Measurements from ENCODE around the gene SCUBE2.

Gene SCUBE2

GRCh38 chr11:9069256-9069655 is 22.1 kb downstream of the SCUBE2 start:
- H3K9ac ChIP-seq (ENCODE audit: low read length): no peak overlapping the region
- no peaks in the 10 kb centered on the region for H4K20me1 ChIP-seq (ENCODE audit: low read depth, low read length)
- H3K9me3 ChIP-seq (ENCODE audit: insufficient read depth, low read length): no peaks in the 10 kb centered on the region
- H3K9me2 ChIP-seq (replicated peaks; ENCODE audit: insufficient read depth, low read length): no peaks in the 10 kb centered on the region
- H3K27ac ChIP-seq (ENCODE audit: low read depth, low read length): no peak overlapping the region
- H3K27me3 ChIP-seq (ENCODE audit: low read length): no peaks in the 10 kb centered on the region
- H3K36me3 ChIP-seq (ENCODE audit: low read length): no peaks in the 10 kb centered on the region
- no peaks in the 10 kb centered on the region for H3F3A ChIP-seq (ENCODE audit: insufficient read depth)
- no peak overlapping the region for H3K4me2 ChIP-seq (ENCODE audit: low read depth, low read length, poor library complexity, severe bottlenecking)
- H3K4me3 ChIP-seq (ENCODE audit: insufficient read depth, low read length, poor library complexity, severe bottlenecking): no peak overlapping the region
- no peak overlapping the region for H2AFZ ChIP-seq (ENCODE audit: low read depth, low read length, severe bottlenecking)
- no peaks in the 10 kb centered on the region for H3K79me2 ChIP-seq (ENCODE audit: insufficient read depth, low read length)
- TF ChIP-seq EZH2phosphoT487 (conservative IDR thresholded peaks at IDR 0.05; ENCODE audit: low read length) (no peak), CTCF (IDR thresholded peaks at IDR 0.05; ENCODE audit: insufficient read depth, low read length, poor library complexity, severe bottlenecking) (no peak)

GRCh38 chr11:9066433-9066925 is 24.9 kb downstream of the SCUBE2 start:
- Histone ChIP-seq H2AFZ (ENCODE audit: low read depth, low read length, severe bottlenecking) (no peak overlapping the region), H3K4me2 (ENCODE audit: low read depth, low read length, poor library complexity, severe bottlenecking) (no peak overlapping the region), H4K20me1 (ENCODE audit: low read depth, low read length) (no peaks in the 10 kb centered on the region), H3K36me3 (ENCODE audit: low read length) (no peaks in the 10 kb centered on the region), H3K9ac (ENCODE audit: low read length) (no peak overlapping the region), H3K79me2 (ENCODE audit: insufficient read depth, low read length) (no peaks in the 10 kb centered on the region), H3F3A (ENCODE audit: insufficient read depth) (no peaks in the 10 kb centered on the region), H3K9me2 (replicated peaks; ENCODE audit: insufficient read depth, low read length) (no peaks in the 10 kb centered on the region), H3K27ac (ENCODE audit: low read depth, low read length) (no peak overlapping the region), H3K4me3 (ENCODE audit: insufficient read depth, low read length, poor library complexity, severe bottlenecking) (no peak overlapping the region), H3K9me3 (ENCODE audit: insufficient read depth, low read length) (no peaks in the 10 kb centered on the region), H3K27me3 (ENCODE audit: low read length) (no peaks in the 10 kb centered on the region)
- TF ChIP-seq EZH2phosphoT487 (conservative IDR thresholded peaks at IDR 0.05; ENCODE audit: low read length): no peak
- no peak for TF ChIP-seq CTCF (IDR thresholded peaks at IDR 0.05; ENCODE audit: insufficient read depth, low read length, poor library complexity, severe bottlenecking)

GRCh38 chr11:9065607-9066432 is 25.6 kb downstream of the SCUBE2 start:
- Histone ChIP-seq H3K27ac (ENCODE audit: low read depth, low read length) (no peak overlapping the region), H3K79me2 (ENCODE audit: insufficient read depth, low read length) (no peaks in the 10 kb centered on the region), H3K27me3 (ENCODE audit: low read length) (no peaks in the 10 kb centered on the region), H4K20me1 (ENCODE audit: low read depth, low read length) (no peaks in the 10 kb centered on the region), H3K9me2 (replicated peaks; ENCODE audit: insufficient read depth, low read length) (no peaks in the 10 kb centered on the region), H3K36me3 (ENCODE audit: low read length) (no peaks in the 10 kb centered on the region), H3F3A (ENCODE audit: insufficient read depth) (no peaks in the 10 kb centered on the region), H3K9me3 (ENCODE audit: insufficient read depth, low read length) (no peaks in the 10 kb centered on the region), H3K4me3 (ENCODE audit: insufficient read depth, low read length, poor library complexity, severe bottlenecking) (no peak overlapping the region), H2AFZ (ENCODE audit: low read depth, low read length, severe bottlenecking) (no peak overlapping the region), H3K9ac (ENCODE audit: low read length) (no peak overlapping the region), H3K4me2 (ENCODE audit: low read depth, low read length, poor library complexity, severe bottlenecking) (no peak overlapping the region)
- TF ChIP-seq EZH2phosphoT487 (conservative IDR thresholded peaks at IDR 0.05; ENCODE audit: low read length): no peak
- TF ChIP-seq CTCF (IDR thresholded peaks at IDR 0.05; ENCODE audit: insufficient read depth, low read length, poor library complexity, severe bottlenecking): no peak
